ENCODE data around the gene HIVEP3.
A peak's percentile ranks its signal among the peaks of the same experiment; 100 is the strongest.
"Not testable (repeated sequence)": the region's sequence is repeated elsewhere in the genome, so short reads cannot be mapped to it uniquely, and the experiment has no call there.

The HIVEP3 gene

DNA sequence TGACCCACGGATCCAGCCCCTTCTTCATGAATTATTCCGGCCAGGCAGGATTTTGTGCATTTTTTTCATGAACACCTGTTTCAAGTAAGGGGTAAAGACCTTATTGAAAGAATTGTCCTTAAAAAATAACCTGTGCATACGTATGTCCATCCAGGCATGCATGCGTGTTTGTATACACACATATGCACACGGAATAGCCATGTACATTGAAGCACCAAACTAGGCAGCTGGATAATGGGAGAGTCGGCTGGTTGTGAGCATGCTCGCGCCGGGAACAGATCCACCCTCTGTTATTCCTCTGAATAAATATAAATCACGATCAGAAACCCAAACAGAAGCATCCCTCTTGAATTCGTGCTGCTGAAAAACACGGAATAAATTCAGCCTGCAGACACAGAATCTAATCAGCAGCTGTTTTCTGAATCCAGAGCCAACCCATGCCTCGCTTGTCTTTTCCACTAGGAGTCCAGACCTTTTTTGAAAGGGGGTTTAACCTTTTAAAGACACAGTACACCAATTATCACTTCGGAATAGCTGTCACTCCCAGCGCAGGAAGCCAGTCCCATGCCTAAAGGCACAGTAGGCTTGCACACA is at the start of gene HIVEP3:
Gene HIVEP3 (minus strand): TSS at position 473 of the 594 bp plus-strand sequence.
- peak within 1 kb of the TSS; percentile 63 for H3K4me3 ChIP-seq (ENCODE audit: low read length)
- no peaks in the 10 kb centered on the region for H3K27me3 ChIP-seq (ENCODE audit: insufficient read depth, low read length)
- H3K4me1 ChIP-seq (ENCODE audit: insufficient read depth, low read length) = peaks cover 34% of the 10 kb centered on the region
- no peaks in the 10 kb centered on the region for H3K9me3 ChIP-seq (ENCODE audit: low read length)
- H3K36me3 ChIP-seq (ENCODE audit: insufficient read depth, low read length) = no peaks in the 10 kb centered on the region
- H2AFZ ChIP-seq (ENCODE audit: low read depth, low read length) = peak within 1 kb of the TSS; percentile 89

DNA sequence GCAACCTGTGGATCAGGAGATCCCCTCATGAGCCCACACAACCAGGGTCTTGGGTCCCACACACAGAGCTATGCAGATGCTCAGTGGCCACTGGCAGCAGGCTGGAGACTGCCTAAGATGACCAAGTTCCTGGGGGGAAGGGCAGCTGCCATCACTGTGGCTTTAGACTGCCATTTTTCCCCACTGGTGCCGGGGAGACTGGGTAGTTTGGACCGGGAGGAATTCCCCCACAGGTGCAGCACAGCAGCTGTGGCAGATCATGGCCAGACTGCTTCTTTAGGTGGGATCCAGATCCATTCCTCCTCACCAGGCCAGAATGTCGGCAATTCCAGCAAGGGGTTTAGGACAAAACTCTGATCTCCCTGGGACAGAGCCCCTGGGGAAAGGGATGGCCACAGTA is 45.7 kb upstream of the HIVEP3 start:
- H3K9me3 ChIP-seq (ENCODE audit: low read length) = no peaks in the 10 kb centered on the region
- H3K4me3 ChIP-seq (ENCODE audit: low read length) = no peak overlapping the region
- no peaks in the 10 kb centered on the region for H3K4me1 ChIP-seq (ENCODE audit: insufficient read depth, low read length)
- no peaks in the 10 kb centered on the region for H3K27me3 ChIP-seq (ENCODE audit: insufficient read depth, low read length)
- no peak overlapping the region for H2AFZ ChIP-seq (ENCODE audit: low read depth, low read length)
- no peaks in the 10 kb centered on the region for H3K36me3 ChIP-seq (ENCODE audit: insufficient read depth, low read length)

DNA sequence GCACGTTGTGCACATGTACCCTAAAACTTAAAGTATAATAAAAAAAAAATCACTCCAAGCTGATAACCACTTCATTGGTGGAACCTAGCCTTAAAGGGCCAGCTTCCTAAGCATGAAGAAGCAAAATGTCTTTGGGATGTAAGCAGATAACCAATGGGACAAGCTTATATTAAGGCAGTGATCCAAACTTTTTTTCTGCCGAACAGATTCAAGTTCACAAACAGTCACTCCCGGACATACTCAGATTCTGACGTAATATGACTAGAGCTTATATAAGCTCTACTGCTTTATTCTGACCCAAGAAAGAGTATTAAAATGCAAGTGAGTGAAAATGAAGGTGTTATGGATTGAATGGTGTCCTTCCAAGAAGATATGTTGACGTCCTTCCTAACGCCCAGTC is 44.9 kb upstream of the HIVEP3 start:
- Histone ChIP-seq H3K36me3 (ENCODE audit: insufficient read depth, low read length) (no peaks in the 10 kb centered on the region), H3K4me1 (ENCODE audit: insufficient read depth, low read length) (no peaks in the 10 kb centered on the region), H3K4me3 (ENCODE audit: low read length) (no peak overlapping the region), H3K27me3 (ENCODE audit: insufficient read depth, low read length) (no peaks in the 10 kb centered on the region), H3K9me3 (ENCODE audit: low read length) (no peaks in the 10 kb centered on the region), H2AFZ (ENCODE audit: low read depth, low read length) (no peak overlapping the region)

DNA sequence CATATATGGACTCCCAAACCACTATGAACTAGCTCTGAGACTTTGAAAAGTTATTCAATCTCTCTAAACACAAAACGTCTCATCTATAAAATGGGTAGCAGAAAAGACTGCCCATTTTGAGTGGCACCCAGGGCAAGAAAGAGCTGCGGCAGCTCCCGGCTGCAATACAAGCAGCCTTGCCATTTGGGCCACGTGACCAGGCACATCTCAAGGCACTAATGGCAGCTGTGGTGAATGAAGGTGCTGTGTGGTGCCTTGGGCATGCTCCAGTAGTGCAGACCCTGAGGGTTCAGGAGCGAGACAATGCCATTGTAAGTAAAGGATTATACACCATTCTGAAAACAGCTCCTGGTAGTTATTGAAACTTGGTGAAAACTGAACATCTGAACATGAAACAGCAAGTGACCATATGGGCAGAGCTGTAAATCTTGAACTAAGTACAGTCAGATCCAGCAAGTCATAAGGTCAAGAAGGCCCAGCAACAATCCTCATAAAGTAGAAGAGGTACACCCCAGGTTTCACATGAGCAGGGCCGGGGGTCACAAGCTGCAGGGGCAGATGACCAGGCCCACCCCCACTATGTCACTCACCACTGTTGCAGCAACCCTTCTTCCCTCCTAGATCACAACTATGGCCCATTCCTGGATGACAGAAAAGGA is 39.4 kb upstream of the HIVEP3 start:
- H3K9me3 ChIP-seq (ENCODE audit: low read length) = no peaks in the 10 kb centered on the region
- H3K4me1 ChIP-seq (ENCODE audit: insufficient read depth, low read length) = peaks cover 16% of the 10 kb centered on the region
- no peak overlapping the region for H3K4me3 ChIP-seq (ENCODE audit: low read length)

DNA sequence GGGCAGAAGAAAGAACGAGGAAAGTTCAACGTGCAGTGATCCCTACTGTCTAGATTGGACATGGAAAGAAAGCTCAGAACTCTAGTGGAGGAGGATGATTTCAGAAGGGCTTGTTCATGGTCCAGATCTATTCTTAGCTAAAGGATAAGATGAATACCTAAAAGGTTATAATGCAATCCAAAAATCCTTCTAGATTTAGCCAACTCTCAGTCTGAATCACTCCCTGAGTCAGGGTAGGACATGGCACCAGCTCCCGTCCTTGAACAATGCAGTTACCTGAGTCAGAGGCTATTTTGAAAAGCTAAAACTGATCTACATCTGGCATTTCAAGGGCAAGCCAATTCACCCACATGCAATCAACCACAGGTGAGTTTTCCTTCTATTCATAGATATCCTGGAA is 38.8 kb upstream of the HIVEP3 start:
- H3K4me3 ChIP-seq (ENCODE audit: low read length) = no peak overlapping the region

More for the DNA sequence above, 39.4 kb upstream of the HIVEP3 start:
- Histone ChIP-seq H3K36me3 (ENCODE audit: insufficient read depth, low read length) (no peaks in the 10 kb centered on the region), H2AFZ (ENCODE audit: low read depth, low read length) (no peak overlapping the region), H3K27me3 (ENCODE audit: insufficient read depth, low read length) (no peaks in the 10 kb centered on the region)

DNA sequence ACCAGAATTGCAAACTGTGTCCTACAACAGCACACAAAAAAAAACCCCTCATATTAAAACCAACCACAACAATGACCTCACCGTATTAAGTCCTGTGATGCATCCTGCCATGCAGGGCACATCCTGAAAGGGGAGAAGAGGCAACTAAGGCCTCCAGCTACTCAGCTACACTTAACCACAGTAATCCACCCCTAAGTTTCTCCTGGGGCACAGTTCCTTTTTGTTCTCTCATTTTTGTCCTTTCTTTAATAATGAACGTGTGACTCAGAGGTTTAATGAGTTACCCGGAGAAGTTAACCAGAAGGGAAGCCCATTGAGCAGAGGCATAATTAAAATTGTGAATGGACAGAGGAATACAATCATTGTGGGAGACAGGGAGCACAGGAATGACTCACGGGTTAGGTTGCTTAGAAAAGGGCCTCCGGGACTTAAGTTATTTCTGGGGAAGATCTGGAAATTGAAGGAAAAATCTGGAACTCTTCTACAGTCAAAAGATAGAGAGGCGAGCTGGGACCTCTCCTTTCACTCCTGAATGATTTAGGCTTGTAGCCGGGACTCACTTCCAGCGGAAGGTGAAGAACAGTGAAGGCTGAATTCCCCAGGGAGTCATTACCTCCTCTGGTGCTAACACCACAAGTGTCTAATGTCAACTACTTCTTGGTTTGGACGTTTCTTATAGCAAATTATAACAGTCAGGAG is 36.9 kb upstream of the HIVEP3 start:
- no peaks in the 10 kb centered on the region for H3K36me3 ChIP-seq (ENCODE audit: insufficient read depth, low read length)
- no peaks in the 10 kb centered on the region for H3K27me3 ChIP-seq (ENCODE audit: insufficient read depth, low read length)
- no peaks in the 10 kb centered on the region for H3K9me3 ChIP-seq (ENCODE audit: low read length)
- peaks cover 16% of the 10 kb centered on the region for H3K4me1 ChIP-seq (ENCODE audit: insufficient read depth, low read length)
- no peak overlapping the region for H3K4me3 ChIP-seq (ENCODE audit: low read length)
- H2AFZ ChIP-seq (ENCODE audit: low read depth, low read length) = no peak overlapping the region

More for the DNA sequence above, 38.8 kb upstream of the HIVEP3 start:
- peaks cover 16% of the 10 kb centered on the region for H3K4me1 ChIP-seq (ENCODE audit: insufficient read depth, low read length)
- H3K9me3 ChIP-seq (ENCODE audit: low read length) = no peaks in the 10 kb centered on the region
- H3K36me3 ChIP-seq (ENCODE audit: insufficient read depth, low read length) = no peaks in the 10 kb centered on the region
- H3K27me3 ChIP-seq (ENCODE audit: insufficient read depth, low read length) = no peaks in the 10 kb centered on the region
- no peak overlapping the region for H2AFZ ChIP-seq (ENCODE audit: low read depth, low read length)

DNA sequence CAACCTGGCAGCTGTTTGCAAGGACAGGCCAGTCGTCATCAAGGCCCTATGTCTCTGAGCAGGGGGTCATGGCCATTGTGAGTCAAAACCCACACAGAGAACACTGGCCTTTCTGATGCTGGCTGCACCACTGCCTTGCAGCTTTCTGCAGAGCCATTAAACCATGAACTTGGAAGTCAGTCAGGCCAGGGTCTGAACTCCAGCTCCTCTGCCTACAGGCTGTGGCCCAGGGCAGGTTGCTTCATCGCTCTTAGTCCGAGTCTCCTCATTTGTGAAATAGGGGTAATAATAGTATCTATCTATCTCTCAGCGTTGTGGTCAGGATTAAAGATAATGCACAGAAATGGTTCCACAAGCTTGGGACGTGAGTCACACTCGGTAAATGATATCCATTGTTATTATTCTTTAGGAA is 35.8 kb upstream of the HIVEP3 start:
- no peak overlapping the region for H2AFZ ChIP-seq (ENCODE audit: low read depth, low read length)
- no peak overlapping the region for H3K4me3 ChIP-seq (ENCODE audit: low read length)
- no peaks in the 10 kb centered on the region for H3K9me3 ChIP-seq (ENCODE audit: low read length)
- no peaks in the 10 kb centered on the region for H3K36me3 ChIP-seq (ENCODE audit: insufficient read depth, low read length)
- H3K27me3 ChIP-seq (ENCODE audit: insufficient read depth, low read length) = no peaks in the 10 kb centered on the region
- H3K4me1 ChIP-seq (ENCODE audit: insufficient read depth, low read length) = peaks cover 16% of the 10 kb centered on the region

DNA sequence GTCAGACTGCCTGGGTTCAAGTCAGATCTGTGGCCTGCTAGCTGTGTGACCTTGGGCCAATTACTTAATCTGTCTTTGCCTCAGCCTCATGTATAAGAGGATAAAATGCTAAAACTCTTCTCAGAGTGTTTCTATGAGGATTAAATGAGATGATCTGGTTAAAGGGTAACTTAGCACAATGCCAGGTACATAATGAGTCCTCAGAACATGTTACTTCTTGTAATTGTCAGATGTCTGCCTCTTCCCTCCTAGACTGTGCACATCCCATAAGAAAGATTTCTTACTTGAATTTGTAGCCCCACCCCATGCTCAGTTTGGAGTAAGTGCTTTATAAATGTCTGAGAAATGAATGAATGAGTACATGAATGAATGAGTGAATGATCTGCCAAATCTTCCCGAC is 34.6 kb upstream of the HIVEP3 start:
- Histone ChIP-seq H2AFZ (ENCODE audit: low read depth, low read length) (no peak overlapping the region), H3K27me3 (ENCODE audit: insufficient read depth, low read length) (no peaks in the 10 kb centered on the region), H3K4me1 (ENCODE audit: insufficient read depth, low read length) (peaks cover 16% of the 10 kb centered on the region), H3K36me3 (ENCODE audit: insufficient read depth, low read length) (no peaks in the 10 kb centered on the region), H3K9me3 (ENCODE audit: low read length) (no peaks in the 10 kb centered on the region), H3K4me3 (ENCODE audit: low read length) (no peak overlapping the region)

DNA sequence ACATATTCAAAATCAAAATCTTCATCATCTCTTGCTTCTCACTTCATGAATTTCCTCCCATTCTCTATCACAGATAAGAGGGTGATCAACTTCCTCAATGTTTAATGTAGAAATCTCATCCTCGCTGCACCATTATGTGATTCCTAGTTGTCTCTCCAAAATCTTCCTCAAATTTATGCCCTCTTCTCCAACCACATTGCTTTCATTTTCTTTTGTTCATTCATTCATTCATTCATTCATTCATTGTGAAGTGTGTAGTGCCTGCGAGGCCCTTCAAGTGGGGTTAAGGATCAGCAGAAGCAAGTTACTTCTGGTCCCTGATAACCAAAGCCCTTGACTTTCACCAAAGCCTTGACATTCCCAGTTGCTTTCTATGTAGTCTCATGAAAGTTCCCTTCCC is 33.5 kb upstream of the HIVEP3 start:
- Histone ChIP-seq H3K4me3 (ENCODE audit: low read length) (no peak overlapping the region), H3K27me3 (ENCODE audit: insufficient read depth, low read length) (no peaks in the 10 kb centered on the region), H2AFZ (ENCODE audit: low read depth, low read length) (no peak overlapping the region), H3K4me1 (ENCODE audit: insufficient read depth, low read length) (peaks cover 16% of the 10 kb centered on the region), H3K36me3 (ENCODE audit: insufficient read depth, low read length) (no peaks in the 10 kb centered on the region), H3K9me3 (ENCODE audit: low read length) (no peaks in the 10 kb centered on the region)

DNA sequence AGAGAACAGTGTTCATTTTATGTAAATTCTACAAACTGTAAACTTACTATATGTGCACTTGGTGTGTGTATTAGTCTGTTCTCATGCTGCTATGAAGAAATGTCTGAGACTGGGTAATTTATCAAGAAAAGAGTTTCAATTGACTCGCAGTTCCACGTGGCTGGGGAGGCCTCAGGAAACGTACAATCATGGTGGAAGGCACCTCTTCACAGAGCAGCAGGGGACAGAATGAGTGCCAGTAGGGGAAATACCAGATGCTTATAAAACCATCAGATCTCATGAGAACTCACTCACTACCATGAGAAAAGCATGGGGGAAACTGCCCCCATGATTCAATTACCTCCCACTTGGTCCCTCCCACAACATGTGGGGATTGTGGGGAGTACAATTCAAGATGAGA is 32.8 kb upstream of the HIVEP3 start:
- H3K36me3 ChIP-seq (ENCODE audit: insufficient read depth, low read length); H2AFZ ChIP-seq (ENCODE audit: low read depth, low read length): not testable (repeated sequence)
- peaks cover 16% of the 10 kb centered on the region for H3K4me1 ChIP-seq (ENCODE audit: insufficient read depth, low read length)

DNA sequence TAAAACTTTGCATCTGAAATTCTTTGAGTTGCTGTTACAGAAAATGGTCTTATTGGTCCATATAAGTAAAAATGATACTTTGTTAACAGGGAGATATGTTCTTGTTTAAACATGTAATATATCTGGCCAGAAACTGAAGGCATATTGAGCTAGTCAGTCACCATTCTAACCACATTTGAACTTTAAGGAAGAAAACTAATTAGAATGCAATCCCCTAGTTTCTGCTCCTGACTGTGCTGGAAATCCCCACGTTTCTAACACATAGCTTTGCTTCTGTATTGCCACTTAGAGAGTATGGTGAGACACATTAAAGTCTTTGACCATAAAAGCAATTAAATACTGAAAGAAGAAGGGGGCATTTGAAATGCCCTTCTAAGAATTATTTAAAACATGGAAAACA is 32.1 kb upstream of the HIVEP3 start:
- Histone ChIP-seq H2AFZ (ENCODE audit: low read depth, low read length) (no peak overlapping the region), H3K9me3 (ENCODE audit: low read length) (no peaks in the 10 kb centered on the region), H3K27me3 (ENCODE audit: insufficient read depth, low read length) (no peaks in the 10 kb centered on the region), H3K4me1 (ENCODE audit: insufficient read depth, low read length) (peaks cover 12% of the 10 kb centered on the region), H3K4me3 (ENCODE audit: low read length) (no peak overlapping the region), H3K36me3 (ENCODE audit: insufficient read depth, low read length) (no peaks in the 10 kb centered on the region)

More for the DNA sequence above, 32.8 kb upstream of the HIVEP3 start:
- not testable (repeated sequence) for H3K4me3 ChIP-seq (ENCODE audit: low read length); H3K27me3 ChIP-seq (ENCODE audit: insufficient read depth, low read length); H3K9me3 ChIP-seq (ENCODE audit: low read length)

DNA sequence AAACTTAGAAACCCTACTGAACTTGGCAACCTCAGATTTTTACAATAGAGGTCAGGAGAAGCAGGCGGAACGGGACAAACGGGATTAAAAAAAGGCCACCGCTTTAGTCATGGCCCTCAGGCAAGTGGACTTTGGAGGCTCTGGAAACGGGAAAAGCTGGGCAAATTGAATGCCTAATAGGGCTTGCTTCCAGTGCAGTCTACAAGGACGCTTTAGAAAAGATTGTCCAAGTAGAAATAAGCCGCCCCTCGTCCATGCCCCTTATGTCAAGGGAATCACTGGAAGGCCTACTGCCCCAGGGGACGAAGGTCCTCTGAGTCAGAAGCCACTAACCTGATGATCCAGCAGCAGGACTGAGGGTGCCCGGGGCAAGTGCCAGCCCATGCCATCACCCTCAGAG is 27.2 kb upstream of the HIVEP3 start:
- H3K4me3 ChIP-seq (ENCODE audit: low read length); H3K27me3 ChIP-seq (ENCODE audit: insufficient read depth, low read length); H3K4me1 ChIP-seq (ENCODE audit: insufficient read depth, low read length); H3K9me3 ChIP-seq (ENCODE audit: low read length); H2AFZ ChIP-seq (ENCODE audit: low read depth, low read length); H3K36me3 ChIP-seq (ENCODE audit: insufficient read depth, low read length): not testable (repeated sequence)

DNA sequence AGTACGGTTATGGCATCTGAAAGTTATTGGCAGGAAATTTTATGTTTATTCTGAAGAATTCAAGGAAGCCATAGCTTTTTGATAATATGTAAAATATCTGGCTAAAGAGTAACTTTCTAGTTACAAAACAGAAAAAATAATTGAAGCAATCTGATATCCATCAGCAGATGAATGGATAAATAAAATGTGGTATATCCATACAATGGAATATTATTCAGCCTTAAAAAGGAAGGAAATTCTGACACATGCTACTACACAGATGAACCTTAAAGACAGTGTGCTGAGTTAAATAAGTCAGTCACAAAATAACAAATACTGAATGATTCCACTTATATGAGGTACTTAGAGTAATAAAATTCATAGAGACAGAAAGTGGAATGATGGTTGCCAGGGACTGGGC is 25.0 kb upstream of the HIVEP3 start:
- Histone ChIP-seq H3K27me3 (ENCODE audit: insufficient read depth, low read length) (peaks cover 4% of the 10 kb centered on the region), H3K9me3 (ENCODE audit: low read length) (no peaks in the 10 kb centered on the region), H3K4me3 (ENCODE audit: low read length) (no peak overlapping the region), H2AFZ (ENCODE audit: low read depth, low read length) (no peak overlapping the region), H3K36me3 (ENCODE audit: insufficient read depth, low read length) (no peaks in the 10 kb centered on the region), H3K4me1 (ENCODE audit: insufficient read depth, low read length) (no peaks in the 10 kb centered on the region)
